ENCODE results near the gene LCN12.

The LCN12 gene

GRCh38 chr9:136926749-136927148 lies 25.3 kb upstream of the LCN12 start:
- DNase-seq (ENCODE audit: low read depth in 2 of 2): no peak

DNA sequence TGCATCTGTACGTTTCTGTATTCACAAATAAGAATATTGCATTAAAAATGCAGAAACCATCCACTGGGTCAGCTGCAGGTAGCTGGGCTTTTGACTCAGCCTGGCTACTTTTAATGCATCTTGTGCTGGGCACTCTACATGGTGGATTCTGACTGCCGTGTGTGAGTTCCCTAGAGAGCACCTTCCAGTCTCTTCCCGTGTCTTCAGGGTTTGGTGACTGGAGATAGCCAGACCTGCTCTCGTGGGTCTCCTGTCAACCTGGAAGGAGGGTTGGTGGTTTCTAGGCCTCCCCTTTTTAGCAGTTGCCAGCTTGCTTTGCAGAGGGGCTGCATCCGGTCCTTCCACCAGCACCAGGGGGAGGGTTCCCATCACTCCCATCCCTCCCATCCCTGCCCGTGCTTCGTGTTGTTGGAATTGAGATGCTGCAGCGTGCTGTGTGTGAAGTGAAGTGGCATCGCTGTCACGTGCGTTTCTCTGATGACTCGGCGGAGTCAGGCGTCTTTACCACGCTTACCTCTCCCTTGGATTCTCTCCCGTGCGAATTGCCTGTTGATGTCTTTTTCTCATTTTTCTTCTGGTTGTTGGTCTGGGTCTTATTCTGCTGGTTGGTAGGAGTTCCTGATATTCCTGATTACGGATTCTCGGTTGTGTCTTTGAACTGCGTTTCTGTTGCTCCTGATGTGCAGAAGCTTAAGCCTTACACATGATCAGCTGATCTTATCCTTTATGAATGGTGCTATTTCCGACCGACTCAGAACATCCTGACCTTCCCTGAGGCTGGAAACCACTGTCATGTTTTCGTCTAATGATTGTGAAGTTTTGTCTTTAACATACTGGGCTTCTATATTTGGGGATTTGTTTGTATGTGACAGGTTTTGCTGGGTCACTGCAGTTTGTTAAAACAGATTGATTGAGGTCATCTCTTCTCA lies 24.5 kb upstream of the LCN12 start:
- no peak for DNase-seq (ENCODE audit: low read depth in 2 of 2)

DNA sequence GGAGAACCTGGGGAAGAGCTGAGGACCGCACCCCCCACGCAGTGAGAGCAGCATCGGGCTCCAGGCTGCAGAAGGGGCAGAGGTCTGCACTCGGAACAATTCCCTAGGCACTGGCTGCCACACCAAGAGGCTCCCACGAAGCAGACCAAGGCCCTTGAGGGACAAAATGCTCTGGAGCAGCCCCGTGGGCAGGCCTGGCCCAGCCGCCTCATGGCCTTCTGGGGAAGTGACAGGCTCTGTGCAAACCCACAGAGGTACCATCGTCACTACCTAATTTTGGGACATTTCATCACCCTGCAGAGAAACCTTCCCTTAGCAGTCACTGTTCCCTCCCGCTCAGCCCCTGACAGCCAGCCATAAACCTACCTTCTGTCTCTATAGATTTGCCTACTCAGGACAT lies 23.5 kb upstream of the LCN12 start:
- DNase-seq (ENCODE audit: low read depth in 2 of 2): no peak

DNA sequence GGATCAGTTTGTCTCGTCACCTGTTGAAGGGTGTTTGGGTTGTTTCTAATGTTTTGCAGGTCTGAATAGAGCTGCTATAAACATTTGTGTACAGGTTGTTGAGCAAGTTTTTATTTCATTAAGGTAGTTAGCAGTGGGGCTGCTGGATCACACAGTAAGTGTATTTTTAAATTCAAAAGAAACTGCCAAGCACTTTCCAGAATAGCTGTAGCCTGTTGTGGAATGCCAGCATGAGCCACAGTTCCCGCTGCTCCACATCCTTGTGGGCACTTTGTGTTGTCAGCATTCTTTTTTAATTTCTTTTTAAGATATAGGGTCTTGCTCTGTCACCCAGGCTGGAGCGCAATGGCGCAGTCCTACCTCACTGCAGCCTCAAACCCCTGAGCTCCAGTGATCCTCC lies 22.1 kb upstream of the LCN12 start:
- DNase-seq (ENCODE audit: low read depth in 2 of 2): no peak

GRCh38 chr9:136931611-136932130 lies 20.4 kb upstream of the LCN12 start:
- no peak for DNase-seq (ENCODE audit: low read depth in 2 of 2)

- DNase-seq (ENCODE audit: low read depth in 2 of 2): no peak
Observed at GRCh38 chr9:136934277-136934676, 17.8 kb upstream of the LCN12 start.

DNA sequence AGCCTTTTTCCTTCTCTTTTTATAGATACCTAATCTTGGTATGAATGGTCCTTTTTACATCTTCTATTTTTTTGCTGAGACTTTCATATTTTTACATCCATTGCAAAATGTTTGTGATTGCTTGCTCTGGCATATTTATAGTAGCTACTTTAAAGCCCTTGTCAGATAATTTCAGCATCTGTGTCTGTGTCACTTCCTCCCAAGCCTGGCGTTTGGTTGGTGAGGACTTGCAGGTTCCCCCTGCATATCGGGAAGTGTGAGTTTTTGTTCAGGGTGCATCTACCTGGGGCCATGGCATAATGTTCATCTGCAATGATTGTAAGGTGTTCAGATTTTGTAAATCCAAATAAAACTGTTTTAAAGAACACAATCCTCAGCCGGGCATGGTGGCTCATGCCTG lies 16.4 kb upstream of the LCN12 start:
- no peak for DNase-seq (ENCODE audit: low read depth in 2 of 2)

DNA sequence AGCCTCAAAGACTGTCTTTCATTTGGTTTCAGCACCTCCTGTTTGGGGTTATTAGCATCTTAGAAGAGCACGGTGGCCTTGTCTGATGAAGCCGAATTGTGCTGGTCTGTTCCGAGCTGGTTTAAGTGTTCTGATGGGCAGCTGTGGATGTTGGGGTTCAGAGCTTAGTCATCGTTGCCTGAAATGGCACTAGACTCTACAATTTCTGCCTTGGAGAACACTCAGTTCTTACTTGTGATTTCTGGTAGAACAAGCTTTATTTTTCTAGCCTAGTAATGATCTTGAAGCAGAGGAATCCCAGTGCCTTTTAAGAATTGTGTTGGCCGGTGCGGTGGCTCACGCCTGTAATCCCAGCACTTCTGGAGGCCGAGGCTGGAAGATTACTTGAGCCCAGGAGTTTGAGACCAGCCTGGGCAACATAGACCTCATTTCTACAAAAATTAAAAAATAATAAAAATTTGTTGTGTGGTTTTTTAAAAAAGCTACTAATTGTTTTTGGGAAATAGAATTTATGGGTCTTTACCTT lies 15.4 kb upstream of the LCN12 start:
- no peak for DNase-seq (ENCODE audit: low read depth in 2 of 2)

DNA sequence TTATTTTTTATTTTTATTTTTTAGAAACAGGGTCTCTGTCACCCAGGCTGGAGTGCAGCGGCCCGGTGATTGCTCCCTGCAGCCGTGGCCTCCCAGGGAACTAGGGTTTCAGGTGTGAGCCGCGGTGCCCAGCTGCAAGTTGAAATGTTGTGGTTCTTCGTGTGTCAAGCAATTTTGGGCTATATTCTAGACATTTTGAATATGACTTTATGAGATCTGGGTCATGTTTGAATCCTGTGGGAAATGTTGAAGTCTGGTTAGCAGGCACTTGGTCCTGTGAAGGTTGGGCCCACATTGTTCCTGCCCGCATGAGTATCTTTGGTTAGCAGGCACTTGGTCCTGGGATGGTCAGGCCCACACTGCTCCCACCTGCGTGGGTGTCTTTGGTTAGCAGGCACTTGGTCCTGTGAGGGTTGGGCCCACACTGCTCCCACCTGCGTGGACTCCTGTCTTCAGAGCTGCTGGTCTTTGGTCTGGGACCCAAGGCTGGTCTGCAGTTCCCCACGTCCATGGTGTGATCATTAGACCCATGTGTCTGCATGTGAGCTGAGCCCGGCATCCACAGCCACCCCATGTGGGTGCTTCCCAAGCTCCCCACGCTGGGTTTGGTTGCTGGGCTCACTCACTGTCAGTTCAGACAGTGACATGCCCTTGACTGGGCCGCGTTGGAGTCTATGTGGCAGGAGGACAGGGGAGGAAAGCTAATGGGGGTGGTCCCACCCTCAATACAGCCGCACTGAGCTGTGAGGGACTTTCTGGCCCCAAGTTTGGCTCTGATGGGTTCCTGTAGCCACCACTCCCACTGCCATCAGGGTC lies 14.7 kb upstream of the LCN12 start:
- DNase-seq (ENCODE audit: low read depth in 2 of 2): no peak

GRCh38 chr9:136939431-136939995 lies 12.6 kb upstream of the LCN12 start:
- DNase-seq (ENCODE audit: low read depth in 2 of 2): no peak

DNA sequence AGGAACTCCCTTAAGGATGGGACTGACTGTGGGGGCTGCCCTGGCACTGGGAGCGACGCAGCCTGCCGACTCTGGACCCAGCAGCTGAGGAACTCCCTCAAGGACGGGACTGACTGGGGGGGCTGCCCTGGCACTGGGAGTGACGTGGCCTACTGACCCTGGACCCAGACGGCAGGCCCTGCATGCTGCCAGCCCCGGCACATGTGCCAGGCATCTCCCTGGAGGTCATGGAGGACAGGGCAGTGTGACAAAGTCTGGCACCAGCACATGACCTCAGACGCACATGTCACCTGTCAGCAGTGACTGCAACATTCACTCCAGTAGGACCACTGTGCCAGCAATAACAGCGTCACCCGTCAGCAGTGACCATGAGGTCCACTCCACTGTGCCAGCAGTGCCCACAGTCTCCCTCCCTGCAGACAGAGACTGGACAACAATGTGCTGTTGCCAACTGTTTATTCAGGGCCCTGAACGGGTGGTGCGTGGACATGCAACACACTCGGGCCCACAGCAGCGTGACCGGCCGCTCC lies 12.0 kb upstream of the LCN12 start:
- DNase-seq (ENCODE audit: low read depth in 2 of 2): no peak

- no peak for DNase-seq (ENCODE audit: low read depth in 2 of 2)
Observed at GRCh38 chr9:136940526-136941230, 11.4 kb upstream of the LCN12 start.

- DNase-seq (ENCODE audit: low read depth in 2 of 2): no peak
Observed at GRCh38 chr9:136941231-136942111, 10.6 kb upstream of the LCN12 start.

DNA sequence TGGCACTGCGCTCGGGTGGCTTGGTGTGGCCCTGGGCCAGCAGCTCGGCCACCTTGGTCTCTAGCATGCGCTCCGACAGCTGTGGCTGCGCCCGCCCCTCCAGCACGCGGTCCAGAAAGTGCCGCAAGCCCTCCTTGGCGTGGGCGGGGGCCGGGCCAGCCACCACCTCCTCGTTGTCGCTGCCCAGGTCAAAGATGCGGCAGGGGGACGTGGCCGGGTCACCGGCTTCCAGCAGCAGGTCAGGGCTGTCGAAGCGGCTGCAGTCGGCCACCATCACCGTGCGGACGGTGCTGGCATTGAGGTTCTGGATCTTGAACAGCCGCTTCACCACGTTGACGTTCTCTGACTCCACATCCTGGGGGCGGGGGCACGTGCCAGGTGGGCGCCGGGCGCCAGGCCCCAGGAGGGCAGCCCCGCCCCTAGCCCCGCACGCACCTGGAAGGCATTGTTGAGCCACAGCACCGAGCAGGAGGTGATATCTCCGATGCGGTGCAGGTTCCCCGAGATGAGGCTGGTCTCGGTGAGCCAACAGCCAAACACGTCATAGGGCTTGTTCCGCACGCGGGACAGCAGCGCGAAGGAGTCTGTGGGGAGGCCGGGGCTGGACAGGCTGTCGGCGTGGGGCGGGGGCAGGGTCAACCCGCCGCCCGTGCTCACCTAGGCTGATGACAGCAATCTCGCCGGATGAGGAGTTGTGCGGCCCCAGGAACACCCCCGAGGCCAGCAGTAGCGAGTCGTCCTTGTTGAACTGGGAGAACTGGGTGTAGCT lies 9.8 kb upstream of the LCN12 start:
- no peak for DNase-seq (ENCODE audit: low read depth in 2 of 2)

DNA sequence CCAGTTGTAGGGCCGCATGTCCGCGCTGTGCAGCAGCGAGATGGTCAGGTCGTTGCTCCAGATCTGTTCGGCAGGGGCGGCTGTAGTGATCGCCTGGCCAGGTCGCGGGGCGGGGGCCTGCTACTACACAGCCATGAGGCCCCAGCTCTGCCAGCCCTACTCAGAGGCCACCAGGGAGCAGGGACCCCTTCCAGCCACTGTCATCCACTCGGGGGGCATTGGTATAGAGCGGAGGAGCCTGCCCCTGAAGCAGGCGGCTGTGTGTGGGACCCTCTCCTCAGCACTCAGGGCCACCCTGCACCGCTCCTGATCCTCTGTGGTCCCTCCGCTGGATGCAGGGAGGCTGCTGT lies 9.2 kb upstream of the LCN12 start:
- no peak for DNase-seq (ENCODE audit: low read depth in 2 of 2)

DNA sequence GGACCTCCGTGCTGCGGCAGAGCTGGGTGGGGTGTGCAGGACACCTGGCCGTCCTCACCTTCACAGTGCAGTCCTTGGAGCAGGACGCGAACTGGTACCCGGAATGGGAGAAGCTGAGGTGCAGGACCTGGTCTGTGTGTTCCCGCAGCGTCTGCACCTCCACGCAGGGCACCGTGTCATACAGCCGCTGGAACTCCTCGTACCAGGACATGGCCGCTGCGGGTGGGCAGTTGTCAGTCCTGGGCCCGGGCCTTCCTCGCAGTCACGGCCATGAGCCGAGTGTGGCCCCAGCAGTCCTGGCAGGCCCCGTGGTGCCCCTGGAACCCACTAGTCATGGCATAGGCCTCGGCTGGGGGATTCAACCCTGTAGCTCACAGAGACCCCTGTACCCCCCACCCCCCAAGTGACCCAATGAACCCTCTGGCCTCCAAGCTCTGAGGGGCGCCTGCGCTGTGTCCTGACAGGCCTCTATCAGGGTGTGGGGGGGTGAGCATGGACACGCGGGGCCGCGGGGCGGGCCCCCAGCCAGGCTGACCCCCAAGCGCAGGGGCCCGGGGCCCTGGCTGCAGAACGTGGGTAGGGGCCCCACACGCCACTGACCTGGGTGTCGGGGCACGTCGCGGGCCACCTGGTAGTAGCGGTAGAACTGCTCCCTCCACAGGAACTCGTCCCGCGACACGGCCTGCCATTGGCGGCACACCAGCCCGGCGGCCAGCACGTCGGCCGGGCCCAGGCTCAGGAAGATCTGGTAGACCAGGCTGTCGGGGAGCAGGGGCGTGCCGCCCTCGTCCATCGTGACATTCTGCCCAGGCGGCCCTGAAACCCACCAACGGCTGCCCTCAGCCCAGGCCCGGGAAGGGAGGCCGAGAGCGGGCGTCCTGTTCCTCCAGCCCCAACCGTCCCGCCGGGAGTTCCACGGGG lies 8.5 kb upstream of the LCN12 start:
- peak in 1 of 2 donors; percentile 36 for DNase-seq (ENCODE audit: low read depth in 2 of 2)

- DNase-seq (ENCODE audit: low read depth in 2 of 2): no peak
Observed at GRCh38 chr9:136944212-136944518, 7.9 kb upstream of the LCN12 start.

DNA sequence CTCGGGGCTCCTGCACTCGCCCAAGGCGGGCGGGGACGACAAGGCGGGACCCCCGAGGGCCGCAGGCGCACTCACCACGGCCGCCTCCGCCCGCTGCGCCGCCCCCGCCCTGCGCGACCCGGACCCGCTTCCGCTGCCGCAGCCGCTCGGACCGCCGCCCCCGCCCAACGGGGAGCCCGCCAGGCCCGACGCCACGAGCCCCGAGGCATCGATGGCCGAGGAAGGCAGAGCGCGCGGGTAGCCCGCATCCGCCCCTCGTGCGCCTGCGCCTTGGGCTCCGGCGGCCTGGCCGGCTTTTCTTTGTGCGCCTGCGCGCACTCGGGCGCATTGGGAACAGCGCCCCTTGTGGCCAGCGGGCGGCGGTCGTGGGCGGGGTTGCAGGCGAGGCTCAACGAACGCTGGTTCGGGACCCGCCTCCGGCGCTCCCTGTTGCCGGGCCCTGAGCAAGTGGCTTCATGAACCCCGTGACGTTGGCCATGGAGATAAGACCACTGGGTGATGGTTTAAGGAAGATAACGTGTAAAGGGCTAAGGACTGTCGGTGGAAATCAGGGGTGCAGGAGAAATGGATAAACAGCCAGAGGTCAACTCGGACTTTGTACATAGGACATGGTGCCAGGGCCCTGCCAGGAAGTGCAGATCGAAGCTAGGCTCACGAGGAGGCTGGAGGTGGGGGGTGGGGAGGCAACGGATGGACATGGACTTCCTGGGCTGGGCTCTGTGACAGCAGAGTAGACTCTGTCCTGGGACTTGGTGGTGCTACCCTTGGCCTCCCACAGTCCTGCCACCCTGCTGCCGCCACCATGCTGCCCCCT lies 7.3 kb upstream of the LCN12 start, which contains the start of the genes C8G and FBXW5:
C8G (plus strand) TSS at position 725 of the 814 bp plus-strand sequence; CDS start at position 803, 78 bp downstream.
FBXW5 (minus strand) TSS at position 220 of the 814 bp plus-strand sequence. CDS start 655 bp downstream, outside the sequence.
- peak; percentile 91 to 95 for DNase-seq (ENCODE audit: low read depth in 2 of 2)
